Natural killer cell (primary cell): ENCODE measurements around the gene PLCXD3. TPM values are rescaled to one million over a fixed set of nuclear protein-coding genes. Genes with fewer than 3 reads are reported as not detected.

Experiments
- ATAC-seq, 3 donors: fragments of 150-1000 bp in 2 of 3; fragments of 200-7000 bp in 1 of 3; cut with Tn5 transposase; 1 replicate in 1 of 3; 2 replicates in 2 of 3; pipeline ENCODE4 v1.10.0; 2021; ENCODE audit warnings: mild to moderate bottlenecking in 2 of 3, moderate library complexity in 2 of 3
- DNase-seq, 2 donors: peaks; one replicate each; pipeline versions ENCODE4 v3.0.0 to v3.0.0-alpha.2; 2013 to 2021; ENCODE audit warnings: mixed read lengths in 1 of 2
- H3K27ac ChIP-seq: one replicate; pipeline ENCODE4 v1.5.1; 2013; ENCODE audit warnings: mild to moderate bottlenecking, low read length
- H3K27me3 ChIP-seq: one replicate; pipeline ENCODE4 v1.6.1; 2013; ENCODE audit warnings: low read length; ENCODE audit not compliant: control insufficient read depth, insufficient read depth
- H3K36me3 ChIP-seq: one replicate; pipeline ENCODE4 v1.6.1; 2013; ENCODE audit warnings: low read length; ENCODE audit not compliant: control insufficient read depth, insufficient read depth
- H3K4me1 ChIP-seq: one replicate; pipeline ENCODE4 v1.6.1; 2013; ENCODE audit warnings: low read length; ENCODE audit not compliant: control insufficient read depth, insufficient read depth
- H3K4me3 ChIP-seq: one replicate; pipeline ENCODE4 v1.5.1; 2013; ENCODE audit warnings: low read length
- H3K9me3 ChIP-seq: one replicate; pipeline ENCODE4 v1.6.1; 2013; ENCODE audit warnings: low read length; ENCODE audit not compliant: control insufficient read depth, insufficient read depth
- H3K27ac Mint-ChIP-seq, 2 donors: one replicate each; pipeline ENCODE4 v1.8.0; 2022; ENCODE audit warnings: mild to moderate bottlenecking in 2 of 2, mixed read lengths in 2 of 2, moderate library complexity in 1 of 2
- H3K27me3 Mint-ChIP-seq, 2 donors: one replicate each; pipeline ENCODE4 v1.8.0; 2022; ENCODE audit warnings: low read depth in 2 of 2, mixed read lengths in 2 of 2
- H3K36me3 Mint-ChIP-seq: one replicate; pipeline ENCODE4 v1.8.0; 2022; ENCODE audit warnings: mixed read lengths
- H3K4me1 Mint-ChIP-seq, 2 donors: one replicate each; pipeline ENCODE4 v1.8.0; 2022; ENCODE audit warnings: mixed read lengths in 2 of 2
- H3K4me3 Mint-ChIP-seq: one replicate; pipeline ENCODE4 v1.8.0; 2022; ENCODE audit warnings: mild to moderate bottlenecking, moderate library complexity, mixed read lengths
- H3K9me3 Mint-ChIP-seq, 2 donors: one replicate each; pipeline ENCODE4 v1.8.0; 2022; ENCODE audit warnings: mixed read lengths in 2 of 2
- WGBS: methylation state at CpG from one replicate; pipeline ENCODE4 v1.1.7; 2013; ENCODE audit warnings: missing lambda C conversion rate; ENCODE audit not compliant: insufficient coverage; 5-methylcytosine and 5-hydroxymethylcytosine counted together
- intact Hi-C: fragments of 100-400 bp; cut with micrococcal nuclease; formaldehyde crosslinking; loops from one replicate; pipeline ENCODE4 v1.14.2; 2022
- total RNA-seq, 4 donors: library from RNA; stranded (reverse); fragments of 120-200 nt in 1 of 4; gene quantifications; one replicate each; pipeline versions ENCODE4 v1.2.3 to v1.2.4, GENCODE V29; 2013 to 2022
- TF ChIP-seq, protein P1 (sequence below): fragments of 200-600 bp; IDR thresholded peaks from one replicate; pipeline ENCODE4 v1.8.0; 2022; ENCODE audit warnings: antibody characterized with exemption

The PLCXD3 gene
- total RNA-seq, 3 donors from 2014 or later (not counting 1 experiment from before 2014, with no cell fraction given): not detected

- no peaks in the 10 kb centered on the region for H3K36me3 ChIP-seq
- no peaks in the 10 kb centered on the region for H3K36me3 Mint-ChIP-seq
- no peaks in the 10 kb centered on the region for H3K4me1 Mint-ChIP-seq
- H3K9me3 ChIP-seq: no peaks in the 10 kb centered on the region
- TF ChIP-seq, protein P1, sequence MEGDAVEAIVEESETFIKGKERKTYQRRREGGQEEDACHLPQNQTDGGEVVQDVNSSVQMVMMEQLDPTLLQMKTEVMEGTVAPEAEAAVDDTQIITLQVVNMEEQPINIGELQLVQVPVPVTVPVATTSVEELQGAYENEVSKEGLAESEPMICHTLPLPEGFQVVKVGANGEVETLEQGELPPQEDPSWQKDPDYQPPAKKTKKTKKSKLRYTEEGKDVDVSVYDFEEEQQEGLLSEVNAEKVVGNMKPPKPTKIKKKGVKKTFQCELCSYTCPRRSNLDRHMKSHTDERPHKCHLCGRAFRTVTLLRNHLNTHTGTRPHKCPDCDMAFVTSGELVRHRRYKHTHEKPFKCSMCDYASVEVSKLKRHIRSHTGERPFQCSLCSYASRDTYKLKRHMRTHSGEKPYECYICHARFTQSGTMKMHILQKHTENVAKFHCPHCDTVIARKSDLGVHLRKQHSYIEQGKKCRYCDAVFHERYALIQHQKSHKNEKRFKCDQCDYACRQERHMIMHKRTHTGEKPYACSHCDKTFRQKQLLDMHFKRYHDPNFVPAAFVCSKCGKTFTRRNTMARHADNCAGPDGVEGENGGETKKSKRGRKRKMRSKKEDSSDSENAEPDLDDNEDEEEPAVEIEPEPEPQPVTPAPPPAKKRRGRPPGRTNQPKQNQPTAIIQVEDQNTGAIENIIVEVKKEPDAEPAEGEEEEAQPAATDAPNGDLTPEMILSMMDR: no peak
- no peaks in the 10 kb centered on the region for H3K27me3 Mint-ChIP-seq
- DNase-seq: no peak
- H3K27ac ChIP-seq: no peak overlapping the region
- no peak overlapping the region for H3K4me3 Mint-ChIP-seq
- ATAC-seq: no peak
- no peak overlapping the region for H3K4me3 ChIP-seq
- 71% methylated on average over 5 of the region's 5 CpGs for WGBS
- H3K4me1 ChIP-seq: no peaks in the 10 kb centered on the region
- H3K27ac Mint-ChIP-seq: no peak overlapping the region
- H3K9me3 Mint-ChIP-seq: peaks cover 10 to 12% of the 10 kb centered on the region in 2 donors
- intact Hi-C loops: no loop called here
- H3K27me3 ChIP-seq: no peaks in the 10 kb centered on the region
Observed at GRCh38 chr5:41312066-41312465, 198.3 kb downstream of the PLCXD3 start.

DNA sequence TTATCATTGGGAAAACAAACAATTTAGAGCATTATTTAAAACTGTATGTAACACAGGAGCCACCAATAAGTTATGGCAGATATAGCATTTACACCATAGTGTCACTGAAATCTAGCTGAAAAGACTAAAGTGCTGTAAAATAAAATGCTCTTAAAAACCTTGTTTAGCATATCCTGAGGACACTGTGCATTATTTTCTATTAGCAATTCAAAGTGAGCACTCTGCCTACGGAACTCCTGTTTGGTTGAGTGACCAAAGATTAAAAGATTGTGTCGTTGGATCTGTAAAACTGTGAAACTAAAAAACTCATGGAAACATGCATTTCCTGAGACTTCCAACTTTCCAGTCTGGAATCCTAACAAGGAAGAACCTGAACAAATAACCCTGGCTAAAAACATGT lies 201.1 kb downstream of the PLCXD3 start:
- Histone ChIP-seq H3K4me3 (no peak overlapping the region), H3K27ac (no peak overlapping the region), H3K9me3 (no peaks in the 10 kb centered on the region), H3K36me3 (no peaks in the 10 kb centered on the region), H3K4me1 (no peaks in the 10 kb centered on the region), H3K27me3 (no peaks in the 10 kb centered on the region)
- Mint-ChIP-seq H3K36me3 (no peaks in the 10 kb centered on the region), H3K9me3 (peaks cover 5 to 6% of the 10 kb centered on the region in 2 donors), H3K4me3 (no peak overlapping the region), H3K27me3 (no peaks in the 10 kb centered on the region), H3K4me1 (no peaks in the 10 kb centered on the region), H3K27ac (no peak overlapping the region)
- no peak for ATAC-seq
- DNase-seq: no peak
- WGBS: 55% methylated on average over 2 of the region's 2 CpGs
- TF ChIP-seq, protein P1: no peak
- intact Hi-C loops: no loop called here

GRCh38 chr5:41306005-41306404 lies 204.4 kb downstream of the PLCXD3 start:
- Histone ChIP-seq H3K9me3 (no peaks in the 10 kb centered on the region), H3K4me1 (no peaks in the 10 kb centered on the region), H3K27me3 (no peaks in the 10 kb centered on the region), H3K27ac (no peak overlapping the region), H3K4me3 (no peak overlapping the region), H3K36me3 (no peaks in the 10 kb centered on the region)
- Mint-ChIP-seq H3K27me3 (no peaks in the 10 kb centered on the region), H3K4me3 (no peak overlapping the region), H3K4me1 (no peaks in the 10 kb centered on the region), H3K36me3 (no peaks in the 10 kb centered on the region), H3K27ac (no peak overlapping the region), H3K9me3 (peaks cover 2 to 3% of the 10 kb centered on the region in 2 donors)
- TF ChIP-seq, protein P1: no peak
- DNase-seq (no peak), ATAC-seq (no peak)
- intact Hi-C loops: no loop called here
- WGBS: 100% methylated on average over 1 of the region's 1 CpG

GRCh38 chr5:41305056-41305455 lies 205.3 kb downstream of the PLCXD3 start:
- Histone ChIP-seq H3K27ac (no peak overlapping the region), H3K27me3 (no peaks in the 10 kb centered on the region), H3K4me3 (no peak overlapping the region), H3K36me3 (no peaks in the 10 kb centered on the region), H3K9me3 (no peaks in the 10 kb centered on the region), H3K4me1 (no peaks in the 10 kb centered on the region)
- no peak for ATAC-seq
- whole genome bisulfite sequencing: 53% methylated on average over 2 of the region's 2 CpGs
- peaks cover 0 to 3% of the 10 kb centered on the region in 2 donors for H3K9me3 Mint-ChIP-seq
- H3K36me3 Mint-ChIP-seq: no peaks in the 10 kb centered on the region
- H3K4me3 Mint-ChIP-seq: no peak overlapping the region
- H3K27me3 Mint-ChIP-seq: no peaks in the 10 kb centered on the region
- H3K4me1 Mint-ChIP-seq: no peaks in the 10 kb centered on the region
- no peak overlapping the region for H3K27ac Mint-ChIP-seq
- no peak for DNase-seq
- TF ChIP-seq, protein P1: no peak
- intact Hi-C loops: no loop called here
